HepG2 (cell line): ENCODE measurements around the gene HRC. TPM values are rescaled to one million over a fixed set of nuclear protein-coding genes. Genes with fewer than 3 reads are reported as not detected.

Experiments
- ELK4 ChIP-seq: sonication (generic); formaldehyde crosslinking; IDR thresholded peaks from 2 replicates; pipeline ENCODE4 v1.9.0; 2021; ENCODE audit warnings: missing genetic modification reagents, borderline replicate concordance
- ISL2 ChIP-seq: sonication (generic); formaldehyde crosslinking; IDR thresholded peaks from 2 replicates; pipeline ENCODE4 v1.5.0; 2020; ENCODE audit warnings: missing genetic modification reagents
- JUN ChIP-seq: sonication (generic); formaldehyde crosslinking; IDR thresholded peaks from 2 replicates; pipeline ENCODE4 v1.4.0; 2020; ENCODE audit warnings: mild to moderate bottlenecking, missing genetic modification reagents
- MAZ ChIP-seq, 2 experiments: sonication (generic) in 1 of 2; formaldehyde crosslinking in 1 of 2; IDR thresholded peaks; 2 replicates each; pipeline versions ENCODE4 v1.5.0 to v1.6.1; 2012 to 2020; ENCODE audit warnings: low read depth in 2 of 2, mild to moderate bottlenecking in 2 of 2, borderline replicate concordance in 1 of 2, improper control_type of control experiment in 1 of 2, low read length in 1 of 2, missing genetic modification reagents in 1 of 2, moderate library complexity in 1 of 2
- NFE2 ChIP-seq: sonication (generic); formaldehyde crosslinking; IDR thresholded peaks from 2 replicates; pipeline ENCODE4 v1.4.0; 2020; ENCODE audit warnings: missing genetic modification reagents
- PAX8 ChIP-seq: sonication (generic); formaldehyde crosslinking; IDR thresholded peaks from 2 replicates; pipeline ENCODE4 v1.8.0; 2022; ENCODE audit warnings: mild to moderate bottlenecking, missing genetic modification reagents, borderline replicate concordance
- PHF20 ChIP-seq: sonication (generic); formaldehyde crosslinking; IDR thresholded peaks from 2 replicates; pipeline ENCODE4 v1.5.0; 2020; ENCODE audit warnings: mild to moderate bottlenecking, missing genetic modification reagents
- SMARCC2 ChIP-seq: fragments of 450-650 bp; IDR thresholded peaks from 2 replicates; pipeline ENCODE4 v1.6.1; 2017; ENCODE audit warnings: antibody characterized with exemption, mild to moderate bottlenecking
- STAT6 ChIP-seq: sonication (generic); formaldehyde crosslinking; IDR thresholded peaks from 2 replicates; pipeline ENCODE4 v1.4.0; 2020; ENCODE audit warnings: missing genetic modification reagents, mild to moderate bottlenecking, borderline replicate concordance
- ZBED4 ChIP-seq: sonication (generic); formaldehyde crosslinking; IDR thresholded peaks from 2 replicates; pipeline ENCODE4 v1.4.0; 2020; ENCODE audit warnings: missing genetic modification reagents, borderline replicate concordance
- ZBTB49 ChIP-seq: sonication (generic); formaldehyde crosslinking; IDR thresholded peaks from 2 replicates; pipeline ENCODE4 v1.4.0; 2020; ENCODE audit warnings: missing genetic modification reagents, borderline replicate concordance
- ZFYVE20 ChIP-seq: sonication (generic); formaldehyde crosslinking; IDR thresholded peaks from 2 replicates; pipeline ENCODE4 v1.8.0; 2023; ENCODE audit warnings: low read depth, mild to moderate bottlenecking, moderate library complexity, missing genetic modification reagents, borderline replicate concordance
- ZMYM3 ChIP-seq: sonication (generic); formaldehyde crosslinking; IDR thresholded peaks from 2 replicates; pipeline ENCODE4 v1.5.1; 2020; ENCODE audit warnings: mild to moderate bottlenecking, missing genetic modification reagents
- ZNF766 ChIP-seq: sonication (generic); formaldehyde crosslinking; IDR thresholded peaks from 2 replicates; pipeline ENCODE4 v1.5.0; 2020; ENCODE audit warnings: missing genetic modification reagents, borderline replicate concordance
- ZNF768 ChIP-seq: sonication (generic); formaldehyde crosslinking; IDR thresholded peaks from 2 replicates; pipeline ENCODE4 v1.4.0; 2020; ENCODE audit warnings: missing genetic modification reagents
- ZNF816 ChIP-seq: sonication (generic); formaldehyde crosslinking; IDR thresholded peaks from 2 replicates; pipeline ENCODE4 v1.8.0; 2022; ENCODE audit warnings: missing genetic modification reagents, mild to moderate bottlenecking, borderline replicate concordance
- polyA plus RNA-seq, 8 experiments: library from polyadenylated mRNA; depleted of rRNA in 3 of 8; stranded (reverse) in 7 of 8; unstranded in 1 of 8; fragments of >200 nt; fragmentation: Illumina TruSeq in 4 of 8; extraction: Trizol in 4 of 8; gene quantifications; 2 replicates each; pipeline versions ENCODE4 v1.2.1 to v1.2.3, GENCODE V29; 2011 to 2016; ENCODE audit warnings: low read depth in 4 of 8, missing spikeins in 1 of 8, mixed read lengths in 1 of 8; ENCODE audit not compliant: insufficient read depth in 1 of 8
- total RNA-seq, 5 experiments: library from RNA; depleted of rRNA; stranded (reverse); fragments of >200 nt; fragmentation: Illumina TruSeq; extraction: Trizol; gene quantifications; 2 replicates each; pipeline ENCODE4 v1.2.3, GENCODE V29; 2016; ENCODE audit warnings: low read depth in 1 of 5

HRC gene
- total and polyA plus RNA-seq, 2 of the 13 experiments (the other 11 are each of a cell fraction or from before 2014, with no cell fraction given): 3.6 to 15.4 TPM

- TF ChIP-seq ZBTB49 (CRISPR knock-in tag) (peak; percentile 84; the same call in 1 of the 2 replicates), ZBED4 (peak; percentile 47; the same call in 1 of the 2 replicates), STAT6 (no peak), MAZ (IDR thresholded peaks at IDR 0.05; ENCODE audit: borderline replicate concordance, low read depth, low read length) (no peak), MAZ (CRISPR knock-in tag; IDR thresholded peaks at IDR 0.05; ENCODE audit: low read depth) (peak; percentile 72), SMARCC2 (no peak), ZMYM3 (CRISPR knock-in tag) (peak; percentile 22; the same call in 1 of the 2 replicates), ELK4 (CRISPR knock-in tag) (no peak), PAX8 (CRISPR knock-in tag) (no peak; the same call in 1 of the 2 replicates), ZNF768 (CRISPR knock-in tag) (peak; percentile 75; the same call in 1 of the 2 replicates), PHF20 (0 out of 2 replicates have a peak, but pooled peaks have one; percentile 36), ZFYVE20 (CRISPR knock-in tag) (0 out of 2 replicates have a peak, but pooled peaks have one; percentile 81), ZNF816 (peak; percentile 35; the same call in 1 of the 2 replicates), NFE2 (CRISPR knock-in tag) (no peak), JUN (CRISPR knock-in tag) (peak; percentile 24; the same call in 1 of the 2 replicates), ZNF766 (CRISPR knock-in tag) (peak; percentile 88), ISL2 (CRISPR knock-in tag) (peak; percentile 44)
These were observed 35.5 kb downstream of the HRC start, which contains the start of gene PPFIA3 (continued) for GRCh38 chr19:49119411-49120324.
